Ascending aorta (tissue), 2 donors: ENCODE data around the gene TTC21B. TPM values are rescaled to one million over a fixed set of nuclear protein-coding genes. Genes with fewer than 3 reads are reported as not detected.

Source experiments
- DNase-seq, 2 donors: peaks; one replicate each; pipeline ENCODE4 v3.0.0-alpha.2; 2019; ENCODE audit warnings: low spot score in 2 of 2
- H3K27ac ChIP-seq, 2 donors: fragments of 200-600 bp; sonication (generic); one replicate each; pipeline ENCODE4 v1.5.1; 2016 to 2017; ENCODE audit warnings: mild to moderate bottlenecking in 1 of 2
- H3K27me3 ChIP-seq: fragments of 200-600 bp; sonication (generic); one replicate; pipeline ENCODE4 v1.5.1; 2017
- H3K36me3 ChIP-seq, 2 donors: fragments of 200-600 bp; sonication (generic); one replicate each; pipeline ENCODE4 v1.5.1; 2016
- H3K4me1 ChIP-seq, 2 donors: fragments of 200-600 bp; sonication (generic); one replicate each; pipeline ENCODE4 v1.5.1; 2016 to 2017; ENCODE audit warnings: mild to moderate bottlenecking in 1 of 2
- H3K4me3 ChIP-seq, 2 donors: fragments of 200-600 bp; sonication (generic); one replicate each; pipeline ENCODE4 v1.5.1; 2016 to 2017; ENCODE audit warnings: mild to moderate bottlenecking in 1 of 2
- H3K9me3 ChIP-seq, 2 donors: fragments of 200-600 bp; sonication (generic); one replicate each; pipeline ENCODE4 v1.5.1; 2016
- CTCF ChIP-seq, 3 experiments: fragments of 200-600 bp in 2 of 3; fragments of 450-650 bp in 1 of 3; sonication (generic) in 2 of 3; IDR thresholded peaks; one replicate each; pipeline ENCODE4 v1.5.1; 2016 to 2019; ENCODE audit warnings: antibody characterized with exemption in 3 of 3, mild to moderate bottlenecking in 1 of 3, moderate library complexity in 1 of 3
- intact Hi-C: fragments of 100-400 bp; cut with DNase I; formaldehyde crosslinking; loops from one replicate; pipeline ENCODE4 v1.15.1; 2023
- total RNA-seq: library from RNA; depleted of rRNA; stranded (reverse); fragments of >200 nt; gene quantifications from one replicate; pipeline ENCODE4 v1.1.0, GENCODE V29; 2016

Gene TTC21B
- total RNA-seq, 1 donor from 2014 or later: 5.5 TPM

GRCh38 chr2:165901620-165902298 lies 51.8 kb downstream of the TTC21B start:
- Histone ChIP-seq H3K4me3 (no peak overlapping the region), H3K36me3 (peaks cover 30 to 50% of the 10 kb centered on the region in 2 donors), H3K4me1 (peaks cover 0 to 2% of the 10 kb centered on the region in 2 donors), H3K27me3 (no peaks in the 10 kb centered on the region), H3K27ac (no peak overlapping the region), H3K9me3 (no peaks in the 10 kb centered on the region)
- intact Hi-C loops: no loop called here
- TF ChIP-seq CTCF (IDR thresholded peaks at IDR 0.05): no peak
- DNase-seq: no peak

DNA sequence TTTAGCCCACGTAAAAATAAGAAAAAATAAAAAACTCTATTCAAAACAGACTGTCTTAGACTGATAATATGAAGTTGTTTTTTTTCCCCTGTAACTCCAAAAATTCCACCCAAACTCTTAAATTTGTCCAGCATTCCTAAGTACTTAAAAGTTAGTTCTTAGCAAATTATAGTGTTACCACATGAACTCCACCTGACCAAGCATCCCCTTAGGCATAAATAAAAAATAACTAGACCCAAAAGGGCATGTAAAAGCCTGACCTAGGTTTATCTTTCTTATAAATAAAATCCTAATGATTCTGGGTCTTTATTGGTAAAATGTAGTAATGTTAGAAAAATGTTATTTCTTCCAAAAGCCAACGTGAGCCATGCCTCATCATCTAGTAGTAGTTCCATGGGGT lies 54.3 kb downstream of the TTC21B start:
- H3K27me3 ChIP-seq: no peaks in the 10 kb centered on the region
- no peak for TF ChIP-seq CTCF (IDR thresholded peaks at IDR 0.05)
- H3K27ac ChIP-seq: no peak overlapping the region
- peaks cover 0 to 2% of the 10 kb centered on the region in 2 donors for H3K4me1 ChIP-seq
- no peak overlapping the region for H3K4me3 ChIP-seq
- peaks cover 39 to 58% of the 10 kb centered on the region in 2 donors for H3K36me3 ChIP-seq
- no peaks in the 10 kb centered on the region for H3K9me3 ChIP-seq
- no peak for DNase-seq
- intact Hi-C loops: no loop called here

GRCh38 chr2:165898381-165898780 lies 55.2 kb downstream of the TTC21B start:
- no peak overlapping the region for H3K4me3 ChIP-seq
- no peak for TF ChIP-seq CTCF (IDR thresholded peaks at IDR 0.05)
- no peak for DNase-seq
- H3K9me3 ChIP-seq: no peaks in the 10 kb centered on the region
- peaks cover 39 to 65% of the 10 kb centered on the region in 2 donors for H3K36me3 ChIP-seq
- H3K27me3 ChIP-seq: no peaks in the 10 kb centered on the region
- H3K4me1 ChIP-seq: peaks cover 0 to 2% of the 10 kb centered on the region in 2 donors
- H3K27ac ChIP-seq: no peak overlapping the region
- intact Hi-C loops: no loop called here

DNA sequence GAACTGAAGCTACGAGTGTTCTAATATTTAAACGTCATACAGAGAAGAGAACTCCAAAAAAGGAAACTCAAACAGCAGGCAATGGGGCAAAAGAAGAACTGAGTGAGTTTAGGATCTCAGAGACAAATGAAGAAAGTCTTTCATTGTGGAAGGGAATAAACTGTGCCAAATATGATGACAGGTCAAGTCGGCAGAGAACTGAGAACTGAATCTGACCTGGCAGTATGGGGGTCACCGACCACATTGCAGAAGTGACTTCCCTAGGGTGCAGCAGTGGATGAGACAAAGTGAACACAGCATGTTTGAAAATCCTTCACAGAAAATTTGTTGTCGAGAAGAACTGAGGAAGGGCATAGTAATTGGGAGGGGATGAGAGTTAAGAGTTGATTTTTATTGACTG lies 55.9 kb downstream of the TTC21B start:
- H3K9me3 ChIP-seq: no peaks in the 10 kb centered on the region
- H3K27ac ChIP-seq: no peak overlapping the region
- intact Hi-C loops: no loop called here
- no peaks in the 10 kb centered on the region for H3K27me3 ChIP-seq
- peaks cover 39 to 72% of the 10 kb centered on the region in 2 donors for H3K36me3 ChIP-seq
- DNase-seq: no peak
- no peak overlapping the region for H3K4me3 ChIP-seq
- TF ChIP-seq CTCF (IDR thresholded peaks at IDR 0.05): no peak
- peaks cover 0 to under 1% of the 10 kb centered on the region in 2 donors for H3K4me1 ChIP-seq

DNA sequence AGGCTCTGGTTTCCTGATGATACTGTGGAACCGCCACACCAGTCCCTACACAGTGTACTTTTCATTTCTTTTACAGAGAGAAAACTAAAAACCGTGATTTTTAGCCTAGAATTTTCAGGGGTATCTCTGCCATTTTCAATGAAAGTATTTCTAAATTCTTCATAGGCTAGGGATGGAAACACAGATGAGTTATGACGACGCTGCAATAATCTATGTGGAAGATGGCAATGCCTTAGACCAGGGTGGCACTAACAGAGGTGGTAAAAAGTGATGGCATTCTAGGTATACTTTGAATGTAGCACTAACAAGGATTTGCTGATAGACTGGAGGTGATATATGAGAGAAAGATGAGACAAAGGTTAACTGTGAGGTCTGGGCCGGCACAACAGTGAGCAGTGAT lies 56.5 kb downstream of the TTC21B start:
- Histone ChIP-seq H3K36me3 (peaks cover 39 to 77% of the 10 kb centered on the region in 2 donors), H3K9me3 (no peaks in the 10 kb centered on the region), H3K4me3 (no peak overlapping the region), H3K27ac (no peak overlapping the region), H3K27me3 (no peaks in the 10 kb centered on the region), H3K4me1 (no peaks in the 10 kb centered on the region)
- intact Hi-C loops: no loop called here
- DNase-seq: no peak
- no peak for TF ChIP-seq CTCF (IDR thresholded peaks at IDR 0.05)
